ENCODE results near the gene CREBBP.

DNA sequence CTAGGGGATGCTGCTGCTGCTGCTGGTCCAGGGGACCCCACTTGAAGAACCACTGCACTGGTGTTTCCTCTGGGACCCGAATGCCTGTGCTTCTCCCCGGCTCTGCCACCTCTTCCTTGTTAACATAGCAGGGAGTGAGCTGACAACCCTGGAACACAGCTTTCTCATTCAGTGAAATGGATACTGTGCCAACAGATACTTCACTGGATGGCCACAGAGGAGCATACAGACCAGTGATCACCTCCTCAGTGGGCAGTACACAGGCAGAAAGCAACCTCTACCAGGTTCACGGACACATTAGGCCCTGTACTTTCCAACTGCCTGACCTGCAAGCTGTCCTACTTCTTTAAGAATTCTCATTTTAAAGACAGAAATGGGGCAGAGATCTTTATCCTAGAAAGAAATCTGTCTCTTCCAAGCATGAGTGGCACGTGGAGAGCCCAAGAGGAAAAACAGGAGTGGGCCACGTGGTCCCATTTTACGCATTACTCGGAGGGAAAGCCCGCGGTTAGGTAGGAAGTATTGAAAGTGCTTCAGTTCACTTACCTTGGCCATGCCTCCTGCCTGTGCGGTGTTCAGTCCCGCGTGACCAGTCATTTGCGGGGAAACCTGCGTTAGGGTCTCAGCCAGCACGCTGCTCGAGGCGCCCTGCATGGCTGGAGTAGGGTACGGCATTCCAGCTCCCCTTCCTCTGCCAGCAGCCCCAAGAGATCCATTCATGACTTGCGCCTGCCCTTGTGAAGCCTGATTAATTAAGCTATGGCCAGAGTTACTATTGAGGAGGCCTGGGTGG lies 30.6 kb downstream of the CREBBP start:
- TF ChIP-seq POLR2A (IDR thresholded peaks at IDR 0.05; ENCODE audit: low read depth, low read length) (no peak), EZH2 (IDR thresholded peaks at IDR 0.05; ENCODE audit: borderline replicate concordance, low read depth, low read length, severe bottlenecking) (no peak), MYC (IDR thresholded peaks at IDR 0.05; ENCODE audit: low read depth, low read length) (no peak), POLR2AphosphoS5 (IDR thresholded peaks at IDR 0.05; ENCODE audit: insufficient read depth, low read depth, low read length) (no peak), FOS (IDR thresholded peaks at IDR 0.05; ENCODE audit: borderline replicate concordance, insufficient read depth, low read length) (no peak), JUN (IDR thresholded peaks at IDR 0.05; ENCODE audit: borderline replicate concordance, insufficient read depth, insufficient read length, low read depth) (no peak)
- TF ChIP-seq, protein P1, sequence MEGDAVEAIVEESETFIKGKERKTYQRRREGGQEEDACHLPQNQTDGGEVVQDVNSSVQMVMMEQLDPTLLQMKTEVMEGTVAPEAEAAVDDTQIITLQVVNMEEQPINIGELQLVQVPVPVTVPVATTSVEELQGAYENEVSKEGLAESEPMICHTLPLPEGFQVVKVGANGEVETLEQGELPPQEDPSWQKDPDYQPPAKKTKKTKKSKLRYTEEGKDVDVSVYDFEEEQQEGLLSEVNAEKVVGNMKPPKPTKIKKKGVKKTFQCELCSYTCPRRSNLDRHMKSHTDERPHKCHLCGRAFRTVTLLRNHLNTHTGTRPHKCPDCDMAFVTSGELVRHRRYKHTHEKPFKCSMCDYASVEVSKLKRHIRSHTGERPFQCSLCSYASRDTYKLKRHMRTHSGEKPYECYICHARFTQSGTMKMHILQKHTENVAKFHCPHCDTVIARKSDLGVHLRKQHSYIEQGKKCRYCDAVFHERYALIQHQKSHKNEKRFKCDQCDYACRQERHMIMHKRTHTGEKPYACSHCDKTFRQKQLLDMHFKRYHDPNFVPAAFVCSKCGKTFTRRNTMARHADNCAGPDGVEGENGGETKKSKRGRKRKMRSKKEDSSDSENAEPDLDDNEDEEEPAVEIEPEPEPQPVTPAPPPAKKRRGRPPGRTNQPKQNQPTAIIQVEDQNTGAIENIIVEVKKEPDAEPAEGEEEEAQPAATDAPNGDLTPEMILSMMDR (IDR thresholded peaks at IDR 0.05; ENCODE audit: extremely low read depth in 1 of 2, insufficient read depth in 1 of 2, low read depth in 1 of 2, low read length in 2 of 2), result no peak
- TF ChIP-seq, protein P2, sequence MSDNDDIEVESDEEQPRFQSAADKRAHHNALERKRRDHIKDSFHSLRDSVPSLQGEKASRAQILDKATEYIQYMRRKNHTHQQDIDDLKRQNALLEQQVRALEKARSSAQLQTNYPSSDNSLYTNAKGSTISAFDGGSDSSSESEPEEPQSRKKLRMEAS (IDR thresholded peaks at IDR 0.05; ENCODE audit: insufficient read depth, insufficient read length), result no peak

Measured in endothelial cell of umbilical vein (primary cell).